ENCODE results near the gene ANXA2.
"Not testable (repeated sequence)": the region's sequence is repeated elsewhere in the genome, so short reads cannot be mapped to it uniquely, and the experiment has no call there.

Gene ANXA2

GRCh38 chr15:60370105-60370868 is 27.5 kb downstream of the ANXA2 start:
- no peak for DNase-seq (ENCODE audit: low read depth)

GRCh38 chr15:60369696-60370095 is 28.1 kb downstream of the ANXA2 start:
- DNase-seq (ENCODE audit: low read depth) = no peak

GRCh38 chr15:60364612-60364924 is 33.2 kb downstream of the ANXA2 start:
- no peak for DNase-seq (ENCODE audit: low read depth)

- no peak for DNase-seq (ENCODE audit: low read depth)
These were observed 33.7 kb downstream of the ANXA2 start for GRCh38 chr15:60363903-60364611.

- DNase-seq (ENCODE audit: low read depth) = no peak
These were observed 34.7 kb downstream of the ANXA2 start for GRCh38 chr15:60363087-60363549.

GRCh38 chr15:60362321-60363086 is 35.3 kb downstream of the ANXA2 start:
- DNase-seq (ENCODE audit: low read depth) = peak; percentile 78

GRCh38 chr15:60359738-60360137 is 38.0 kb downstream of the ANXA2 start:
- DNase-seq (ENCODE audit: low read depth) = not testable (repeated sequence)

GRCh38 chr15:60358935-60359682 is 38.7 kb downstream of the ANXA2 start:
- no peak for DNase-seq (ENCODE audit: low read depth)

- no peak for DNase-seq (ENCODE audit: low read depth)
These were observed 41.0 kb downstream of the ANXA2 start for GRCh38 chr15:60356832-60357231.

GRCh38 chr15:60355148-60355857 is 42.5 kb downstream of the ANXA2 start:
- no peak for DNase-seq (ENCODE audit: low read depth)

GRCh38 chr15:60353245-60353920 is 44.4 kb downstream of the ANXA2 start:
- no peak for DNase-seq (ENCODE audit: low read depth)

- DNase-seq (ENCODE audit: low read depth) = no peak
These were observed 45.3 kb downstream of the ANXA2 start for GRCh38 chr15:60352525-60352924.

- no peak for DNase-seq (ENCODE audit: low read depth)
These were observed 46.7 kb downstream of the ANXA2 start for GRCh38 chr15:60351066-60351465.

- DNase-seq (ENCODE audit: low read depth) = no peak
These were observed 47.7 kb downstream of the ANXA2 start for GRCh38 chr15:60350108-60350507.

- DNase-seq (ENCODE audit: low read depth) = no peak
These were observed 48.2 kb downstream of the ANXA2 start for GRCh38 chr15:60349589-60349988.

GRCh38 chr15:60347480-60348049 is 50.2 kb downstream of the ANXA2 start:
- no peak for DNase-seq (ENCODE audit: low read depth)

GRCh38 chr15:60346653-60347052 is 51.1 kb downstream of the ANXA2 start:
- DNase-seq (ENCODE audit: low read depth) = no peak

GRCh38 chr15:60346077-60346476 is 51.7 kb downstream of the ANXA2 start:
- DNase-seq (ENCODE audit: low read depth) = no peak

- DNase-seq (ENCODE audit: low read depth) = no peak
These were observed 52.2 kb downstream of the ANXA2 start for GRCh38 chr15:60345598-60345997.

GRCh38 chr15:60344987-60345386 is 52.8 kb downstream of the ANXA2 start:
- no peak for DNase-seq (ENCODE audit: low read depth)

- DNase-seq (ENCODE audit: low read depth) = no peak
These were observed 53.3 kb downstream of the ANXA2 start for GRCh38 chr15:60344461-60344860.

Measured in GM04504 (cell line).